Measurements from ENCODE around the gene SLC4A1. TPM values are rescaled to one million over a fixed set of nuclear protein-coding genes. Genes with fewer than 3 reads are reported as not detected.

SLC4A1 gene
- total and polyA plus RNA-seq, 2 of the 13 experiments (the other 11 are each of a cell fraction or from before 2014, with no cell fraction given): not detected

DNA sequence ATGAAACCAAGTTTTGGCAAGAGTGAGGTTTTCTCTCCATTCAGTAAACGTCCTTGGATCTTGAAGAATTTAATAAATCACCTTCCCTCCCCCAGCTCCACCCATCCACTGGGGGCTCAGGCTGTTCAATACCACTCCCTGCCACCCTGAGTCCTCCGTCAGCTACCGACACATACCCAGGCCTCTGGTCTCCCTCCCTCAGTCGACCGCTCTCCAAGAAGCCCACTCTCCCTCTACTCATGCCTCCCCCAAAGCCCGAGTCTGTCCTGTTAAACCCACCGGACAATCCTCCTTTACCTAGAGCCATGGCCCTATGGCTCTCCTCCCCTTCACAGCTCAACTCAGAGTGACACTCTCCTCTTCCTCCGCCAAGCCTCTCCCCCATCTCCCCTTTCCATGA, 19.7 kb upstream of the SLC4A1 start:
- H3K4me2 ChIP-seq (ENCODE audit: low read depth, low read length): no peak overlapping the region
- WGBS (ENCODE audit: low lambda C conversion rate): 65% methylated on average over 8 of the region's 8 CpGs
- CTCF ChIA-PET (ENCODE audit: low intra/inter-chr PET ratio, low total read pairs): no interaction called here
- H3K79me2 ChIP-seq (ENCODE audit: insufficient read depth, low read length): no peaks in the 10 kb centered on the region
- no peaks in the 10 kb centered on the region for H4K20me1 ChIP-seq (ENCODE audit: insufficient read depth, low read length)
- H3K27me3 ChIP-seq (ENCODE audit: control insufficient read depth in 1 of 2, insufficient read depth in 2 of 2, low read length in 2 of 2): peaks cover 0 to 17% of the 10 kb centered on the region in 2 experiments; a peak in 1 of 5 replicates
- no peak overlapping the region for H3K27ac ChIP-seq (ENCODE audit: extremely low read length, insufficient read depth, low read length)
- intact Hi-C loops (cut with micrococcal nuclease; ENCODE audit: unreplicated experiment): no loop called here
- no peaks in the 10 kb centered on the region for H3K9me3 ChIP-seq (ENCODE audit: low read length)
- DNase-seq (ENCODE audit: low spot score) (no peak), FAIRE-seq (no peak), ATAC-seq (no peak)
- no peaks in the 10 kb centered on the region for H3K36me3 ChIP-seq (replicated peaks in 1 of 2; ENCODE audit: control insufficient read depth in 1 of 2, insufficient read depth in 2 of 2, low read length in 2 of 2)
- TF ChIP-seq ZSCAN9 (CRISPR knock-in tag; IDR thresholded peaks at IDR 0.05; ENCODE audit: borderline replicate concordance): no peak
- TF ChIP-seq, protein P1, sequence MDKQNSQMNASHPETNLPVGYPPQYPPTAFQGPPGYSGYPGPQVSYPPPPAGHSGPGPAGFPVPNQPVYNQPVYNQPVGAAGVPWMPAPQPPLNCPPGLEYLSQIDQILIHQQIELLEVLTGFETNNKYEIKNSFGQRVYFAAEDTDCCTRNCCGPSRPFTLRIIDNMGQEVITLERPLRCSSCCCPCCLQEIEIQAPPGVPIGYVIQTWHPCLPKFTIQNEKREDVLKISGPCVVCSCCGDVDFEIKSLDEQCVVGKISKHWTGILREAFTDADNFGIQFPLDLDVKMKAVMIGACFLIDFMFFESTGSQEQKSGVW (CRISPR knock-in tag; IDR thresholded peaks at IDR 0.05; ENCODE audit: borderline replicate concordance): no peak
- POLR2A ChIA-PET: interaction anchor here (1.4 kb wide), 1 partner anchor 8 kb away, joined by 3 read pairs; no protein-coding TSS in a partner anchor
- no peak overlapping the region for H3K9ac ChIP-seq (ENCODE audit: insufficient read depth, low read depth, low read length)
- no TSS peak for BruUV-seq (replicated peaks)
- H3K4me3 ChIP-seq (replicated peaks in 1 of 3; ENCODE audit: insufficient read depth in 1 of 3, low read depth in 2 of 3, low read length in 3 of 3): no peak overlapping the region
- in situ Hi-C loops (cut with HindIII; ENCODE audit: extremely low pct_ligation_motif_present, low pct_unique_long_range_greater_than_20kb): no loop called here
- no peaks in the 10 kb centered on the region for H3K4me1 ChIP-seq (ENCODE audit: insufficient read depth, low read length)
- no peak overlapping the region for H2AFZ ChIP-seq (ENCODE audit: low read length)

DNA sequence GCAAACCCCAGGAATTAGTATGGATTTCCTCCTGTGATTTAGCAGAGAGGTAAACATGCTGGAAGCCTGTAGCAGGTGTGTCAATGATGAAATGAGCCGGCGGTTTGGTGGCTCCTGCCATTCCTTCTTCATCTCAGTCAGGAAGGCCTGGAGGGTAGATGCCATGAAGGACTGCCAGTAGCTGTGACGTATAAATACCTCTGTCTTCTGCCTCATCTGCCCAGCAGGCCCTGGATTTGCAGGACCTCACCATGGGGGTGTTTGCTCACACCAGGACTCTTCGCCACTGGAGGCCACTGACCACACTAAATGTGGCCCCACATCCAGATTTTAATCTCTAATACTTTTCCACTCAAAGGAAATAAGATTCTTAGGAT, 16.1 kb upstream of the SLC4A1 start:
- Histone ChIP-seq H3K9me3 (ENCODE audit: low read length) (no peaks in the 10 kb centered on the region), H3K27ac (ENCODE audit: extremely low read length, insufficient read depth, low read length) (no peak overlapping the region), H3K79me2 (ENCODE audit: insufficient read depth, low read length) (no peaks in the 10 kb centered on the region), H3K4me1 (ENCODE audit: insufficient read depth, low read length) (peaks cover 18% of the 10 kb centered on the region), H3K27me3 (ENCODE audit: control insufficient read depth in 1 of 2, insufficient read depth in 2 of 2, low read length in 2 of 2) (peaks cover 0 to 19% of the 10 kb centered on the region in 2 experiments; a peak in 3 of 5 replicates), H3K4me2 (ENCODE audit: low read depth, low read length) (no peak overlapping the region), H3K9ac (ENCODE audit: insufficient read depth, low read depth, low read length) (no peak overlapping the region), H2AFZ (ENCODE audit: low read length) (no peak overlapping the region), H4K20me1 (ENCODE audit: insufficient read depth, low read length) (no peaks in the 10 kb centered on the region), H3K4me3 (replicated peaks in 1 of 3; ENCODE audit: insufficient read depth in 1 of 3, low read depth in 2 of 3, low read length in 3 of 3) (no peak overlapping the region), H3K36me3 (replicated peaks in 1 of 2; ENCODE audit: control insufficient read depth in 1 of 2, insufficient read depth in 2 of 2, low read length in 2 of 2) (no peaks in the 10 kb centered on the region)
- BruUV-seq (replicated peaks): no TSS peak
- ChIA-PET CTCF (ENCODE audit: low intra/inter-chr PET ratio, low total read pairs) (no interaction called here), POLR2A (no interaction called here)
- ATAC-seq: no peak
- TF ChIP-seq CHD4 (IDR thresholded peaks at IDR 0.05; ENCODE audit: borderline replicate concordance, low read length) (no peak), CREB1 (IDR thresholded peaks at IDR 0.05) (peak; percentile 26; the same call in 1 of the 2 replicates), CREB1 (CRISPR knock-in tag; IDR thresholded peaks at IDR 0.05) (no peak)
- TF ChIP-seq, protein P2, sequence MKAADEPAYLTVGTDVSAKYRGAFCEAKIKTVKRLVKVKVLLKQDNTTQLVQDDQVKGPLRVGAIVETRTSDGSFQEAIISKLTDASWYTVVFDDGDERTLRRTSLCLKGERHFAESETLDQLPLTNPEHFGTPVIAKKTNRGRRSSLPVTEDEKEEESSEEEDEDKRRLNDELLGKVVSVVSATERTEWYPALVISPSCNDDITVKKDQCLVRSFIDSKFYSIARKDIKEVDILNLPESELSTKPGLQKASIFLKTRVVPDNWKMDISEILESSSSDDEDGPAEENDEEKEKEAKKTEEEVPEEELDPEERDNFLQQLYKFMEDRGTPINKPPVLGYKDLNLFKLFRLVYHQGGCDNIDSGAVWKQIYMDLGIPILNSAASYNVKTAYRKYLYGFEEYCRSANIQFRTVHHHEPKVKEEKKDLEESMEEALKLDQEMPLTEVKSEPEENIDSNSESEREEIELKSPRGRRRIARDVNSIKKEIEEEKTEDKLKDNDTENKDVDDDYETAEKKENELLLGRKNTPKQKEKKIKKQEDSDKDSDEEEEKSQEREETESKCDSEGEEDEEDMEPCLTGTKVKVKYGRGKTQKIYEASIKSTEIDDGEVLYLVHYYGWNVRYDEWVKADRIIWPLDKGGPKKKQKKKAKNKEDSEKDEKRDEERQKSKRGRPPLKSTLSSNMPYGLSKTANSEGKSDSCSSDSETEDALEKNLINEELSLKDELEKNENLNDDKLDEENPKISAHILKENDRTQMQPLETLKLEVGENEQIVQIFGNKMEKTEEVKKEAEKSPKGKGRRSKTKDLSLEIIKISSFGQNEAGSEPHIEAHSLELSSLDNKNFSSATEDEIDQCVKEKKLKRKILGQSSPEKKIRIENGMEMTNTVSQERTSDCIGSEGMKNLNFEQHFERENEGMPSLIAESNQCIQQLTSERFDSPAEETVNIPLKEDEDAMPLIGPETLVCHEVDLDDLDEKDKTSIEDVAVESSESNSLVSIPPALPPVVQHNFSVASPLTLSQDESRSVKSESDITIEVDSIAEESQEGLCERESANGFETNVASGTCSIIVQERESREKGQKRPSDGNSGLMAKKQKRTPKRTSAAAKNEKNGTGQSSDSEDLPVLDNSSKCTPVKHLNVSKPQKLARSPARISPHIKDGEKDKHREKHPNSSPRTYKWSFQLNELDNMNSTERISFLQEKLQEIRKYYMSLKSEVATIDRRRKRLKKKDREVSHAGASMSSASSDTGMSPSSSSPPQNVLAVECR (CRISPR knock-in tag; IDR thresholded peaks at IDR 0.05; ENCODE audit: borderline replicate concordance): no peak
- intact Hi-C loops (cut with micrococcal nuclease; ENCODE audit: unreplicated experiment): no loop called here
- 34% methylated on average over 4 of the region's 4 CpGs for WGBS (ENCODE audit: low lambda C conversion rate)
- in situ Hi-C loops (cut with HindIII; ENCODE audit: extremely low pct_ligation_motif_present, low pct_unique_long_range_greater_than_20kb): no loop called here
- no peak for FAIRE-seq
- no peak for DNase-seq (ENCODE audit: low spot score)
